K562 (cell line): ENCODE measurements around the gene PDHX. TPM values are rescaled to one million over a fixed set of nuclear protein-coding genes. Genes with fewer than 3 reads are reported as not detected.

Experiments used
- ATAC-seq: fragments of 200-7000 bp; cut with Tn5 transposase; 3 replicates; pipeline ENCODE4 v1.9.1; 2020; ENCODE audit warnings: moderate library complexity
- BruUV-seq: library from RNA; stranded (reverse); fragments of 400-500 nt; replicated peaks from 2 replicates; lab custom pipeline; 2021; lab: Mats Ljungman, UMichigan
- CTCF ChIA-PET: fragments of 300-600 bp; formaldehyde crosslinking; extraction: SDS; loops from one replicate; lab custom pipeline; 2021; ENCODE audit warnings: low intra/inter-chr PET ratio; lab: Yijun Ruan, JAX
- POLR2A ChIA-PET: fragments of 300-600, 350-650 bp; sonication (Branson Sonifier 250); formaldehyde crosslinking; extraction: SDS; loops from one replicate; lab custom pipeline; 2021; ENCODE audit warnings: antibody characterized with exemption, inconsistent platforms; lab: Yijun Ruan, JAX
- DNase-seq, 4 experiments: peaks; one replicate each; pipeline versions ENCODE4 v3.0.0 to v3.0.0-alpha.2; 2011 to 2018; ENCODE audit warnings: low spot score in 3 of 4, mixed read lengths in 3 of 4; ENCODE audit errors: extremely low read depth in 1 of 4
- FAIRE-seq: peaks from 2 replicates; lab custom pipeline; 2011; peaks lifted over from hg19 to GRCh38; lab: Jason Lieb, UNC
- H2AFZ ChIP-seq: 2 replicates; pipeline ENCODE4 v1.6.0; 2011; ENCODE audit warnings: low read depth, low read length, control low read depth, inconsistent platforms
- H3K27ac ChIP-seq: fragments of 200-600 bp; 3 replicates; pipeline ENCODE4 v1.8.0; 2011; ENCODE audit warnings: low read depth, mild to moderate bottlenecking, control low read depth, inconsistent platforms, low read length, moderate library complexity, mixed read lengths; ENCODE audit errors: extremely low read depth
- H3K27me3 ChIP-seq, 2 experiments: fragments of 300-600 bp in 1 of 2; 2 replicates in 1 of 2; 3 replicates in 1 of 2; pipeline versions ENCODE4 v1.6.0 to v1.8.0; 2011; ENCODE audit warnings: inconsistent platforms in 2 of 2, low read length in 2 of 2, mild to moderate bottlenecking in 1 of 2, mixed read lengths in 1 of 2, moderate library complexity in 1 of 2; ENCODE audit not compliant: control insufficient read depth in 2 of 2, insufficient read depth in 2 of 2
- H3K36me3 ChIP-seq: fragments of 300-600 bp; 3 replicates; pipeline ENCODE4 v1.8.0; 2011; ENCODE audit warnings: mild to moderate bottlenecking, low read length, inconsistent platforms; ENCODE audit not compliant: control insufficient read depth, insufficient read depth
- H3K4me1 ChIP-seq, 2 experiments: fragments of 200-600 bp in 1 of 2; replicated peaks in 1 of 2; 2 replicates in 1 of 2; 3 replicates in 1 of 2; pipeline versions ENCODE4 v1.5.1 to v1.8.0; 2011; ENCODE audit warnings: inconsistent platforms in 2 of 2, low read length in 2 of 2, mild to moderate bottlenecking in 1 of 2, mixed read lengths in 1 of 2, moderate library complexity in 1 of 2; ENCODE audit not compliant: control insufficient read depth in 2 of 2, insufficient read depth in 2 of 2
- H3K4me2 ChIP-seq: 2 replicates; pipeline ENCODE4 v1.6.1; 2011; ENCODE audit warnings: low read length, control low read depth, inconsistent platforms, mixed read lengths; ENCODE audit not compliant: insufficient read depth
- H3K4me3 ChIP-seq: fragments of 200-600 bp; sonication (generic), shearing (Covaris generic); 2 replicates; pipeline ENCODE4 v1.5.1; 2016; ENCODE audit warnings: control low read depth, inconsistent platforms
- H3K79me2 ChIP-seq: fragments of 200-600 bp; 3 replicates; pipeline ENCODE4 v1.8.0; 2011; ENCODE audit warnings: low read length, inconsistent platforms; ENCODE audit not compliant: control insufficient read depth, insufficient read depth
- H3K9ac ChIP-seq, 2 experiments: 2 replicates each; pipeline versions ENCODE4 v1.6.0 to v1.6.1; 2011; ENCODE audit warnings: low read depth in 2 of 2, low read length in 2 of 2, control low read depth in 1 of 2, inconsistent platforms in 1 of 2, mild to moderate bottlenecking in 1 of 2, mixed read lengths in 1 of 2; ENCODE audit not compliant: insufficient read depth in 1 of 2
- H3K9me1 ChIP-seq: one replicate; pipeline ENCODE4 v1.6.0; 2011; ENCODE audit warnings: inconsistent platforms, mild to moderate bottlenecking, low read length, moderate library complexity; ENCODE audit not compliant: control insufficient read depth, insufficient read depth
- H3K9me3 ChIP-seq: replicated peaks from 2 replicates; pipeline ENCODE4 v1.5.1; 2011; ENCODE audit warnings: low read depth, low read length, inconsistent platforms; ENCODE audit not compliant: control insufficient read depth, insufficient read depth
- H4K20me1 ChIP-seq: replicated peaks from 2 replicates; pipeline ENCODE4 v1.6.1; 2011; ENCODE audit warnings: low read length, inconsistent platforms, mixed read lengths; ENCODE audit not compliant: control insufficient read depth, insufficient read depth
- CCAR2 ChIP-seq: fragments of 200-400 bp; formaldehyde crosslinking; IDR thresholded peaks from 2 replicates; pipeline ENCODE4 v1.6.1; 2017; ENCODE audit warnings: mild to moderate bottlenecking, low read depth, low read length
- COPS2 ChIP-seq: fragments of 450-650 bp; conservative IDR thresholded peaks from 2 replicates; pipeline ENCODE4 v1.6.1; 2016; ENCODE audit warnings: mild to moderate bottlenecking, moderate library complexity
- HCFC1 ChIP-seq: IDR thresholded peaks from 2 replicates; pipeline ENCODE4 v1.6.1; 2012; ENCODE audit warnings: low read depth, low read length, improper control_type of control experiment
- NONO ChIP-seq, 2 experiments: fragments of 200-400 bp in 1 of 2; fragments of 450-650 bp in 1 of 2; formaldehyde crosslinking in 1 of 2; IDR thresholded peaks; 2 replicates each; pipeline ENCODE4 v1.6.1; 2017; ENCODE audit warnings: low read depth in 2 of 2, mild to moderate bottlenecking in 2 of 2, moderate library complexity in 2 of 2, low read length in 1 of 2
- PPARD ChIP-seq: fragments of 250-450 bp; sonication (Bioruptor Pico); IDR thresholded peaks from 2 replicates; pipeline ENCODE4 v1.8.0; 2022; ENCODE audit warnings: inconsistent platforms, mild to moderate bottlenecking, moderate library complexity
- RB1 ChIP-seq: fragments of 450-650 bp; IDR thresholded peaks from 2 replicates; pipeline ENCODE4 v1.6.1; 2017; ENCODE audit warnings: low read depth, mild to moderate bottlenecking
- RBM15 ChIP-seq: fragments of 200-400 bp; formaldehyde crosslinking; IDR thresholded peaks from 2 replicates; pipeline ENCODE4 v1.6.1; 2018; ENCODE audit warnings: mild to moderate bottlenecking, low read length, moderate library complexity; ENCODE audit not compliant: insufficient read depth
- SMARCA4 ChIP-seq: fragments of 450-650 bp; IDR thresholded peaks from 2 replicates; pipeline ENCODE4 v1.6.1; 2016
- SMARCE1 ChIP-seq: fragments of 450-650 bp; IDR thresholded peaks from 2 replicates; pipeline ENCODE4 v1.7.1; 2016; ENCODE audit warnings: mild to moderate bottlenecking
- SREBF1 ChIP-seq: fragments of 150-350 bp; IDR thresholded peaks from 2 replicates; pipeline ENCODE4 v1.6.1; 2014; ENCODE audit warnings: antibody characterized with exemption, low read depth, low read length, borderline replicate concordance
- TRIM24 ChIP-seq, 2 experiments: fragments of 450-650 bp; IDR thresholded peaks; 2 replicates each; pipeline ENCODE4 v1.6.1; 2016
- XRCC4 ChIP-seq: IDR thresholded peaks from one replicate; pipeline ENCODE4 v1.6.1; 2011; ENCODE audit not compliant: insufficient read depth, insufficient read length; ENCODE audit errors: extremely low read depth
- ZBTB8A ChIP-seq: fragments of 450-650 bp; IDR thresholded peaks from 2 replicates; pipeline ENCODE4 v1.6.1; 2018; ENCODE audit warnings: mild to moderate bottlenecking, moderate library complexity; ENCODE audit not compliant: partially characterized antibody
- ZNF165 ChIP-seq: fragments of 250-450 bp; sonication (Bioruptor Pico); IDR thresholded peaks from 2 replicates; pipeline ENCODE4 v1.4.0; 2020; ENCODE audit warnings: borderline replicate concordance
- ZNF24 ChIP-seq: fragments of 450-650 bp; IDR thresholded peaks from 2 replicates; pipeline ENCODE4 v1.6.1; 2016
- ZNF347 ChIP-seq: fragments of 450-650 bp; formaldehyde crosslinking; IDR thresholded peaks from 2 replicates; pipeline ENCODE4 v1.4.0; 2020; ENCODE audit warnings: low read depth, mild to moderate bottlenecking, moderate library complexity
- WGBS: fragments of 100-300 bp; shearing (Covaris generic); methylation state at CpG from one replicate; pipeline ENCODE4 v1.1.6; 2016; ENCODE audit warnings: low coverage, mixed read lengths; ENCODE audit not compliant: insufficient coverage; ENCODE audit errors: missing lambda C conversion rate; 5-methylcytosine and 5-hydroxymethylcytosine counted together
- in situ Hi-C: fragments of 300-500 bp; cut with MboI; formaldehyde crosslinking; loops from 4 replicates; pipeline ENCODE4 v1.15.0; 2018; ENCODE audit warnings: inconsistent platforms, mixed read lengths
- intact Hi-C: fragments of 100-400 bp; cut with micrococcal nuclease; formaldehyde crosslinking; loops from 2 replicates; pipeline ENCODE4 v1.14.2; 2022
- polyA plus RNA-seq, 8 experiments: library from polyadenylated mRNA; depleted of rRNA in 4 of 8; stranded (reverse) in 5 of 8; unstranded in 3 of 8; fragments of >200 nt; fragmentation: Nextera tagmentation in 2 of 8; fragmentation: Illumina TruSeq in 1 of 8; extraction: Ambion mirVana in 2 of 8; extraction: Trizol in 1 of 8; gene quantifications; 2 replicates each; pipeline versions ENCODE4 v1.2.1 to v1.2.3, GENCODE V29; 2011 to 2014; ENCODE audit warnings: inconsistent platforms in 1 of 8, missing spikeins in 1 of 8
- total RNA-seq, 7 experiments: library from RNA; depleted of rRNA in 6 of 7; stranded (reverse); fragments of >200 nt in 6 of 7; fragmentation: Illumina TruSeq in 2 of 7; extraction: Trizol in 2 of 7; gene quantifications; 2 replicates each; pipeline versions ENCODE4 v1.2.1 to v1.2.3, GENCODE V29; 2011 to 2021; ENCODE audit warnings: low replicate concordance in 1 of 7
- TF ChIP-seq, protein P1 (sequence below): IDR thresholded peaks from 2 replicates; pipeline ENCODE4 v1.6.1; 2011; ENCODE audit warnings: borderline replicate concordance, low read depth, mild to moderate bottlenecking, moderate library complexity, low read length; ENCODE audit not compliant: insufficient read depth, poor library complexity, severe bottlenecking
- TF ChIP-seq, protein P2 (sequence below): fragments of 450-650 bp; IDR thresholded peaks from 2 replicates; pipeline ENCODE4 v1.6.1; 2017; ENCODE audit warnings: mild to moderate bottlenecking, moderate library complexity
- TF ChIP-seq, protein P3 (sequence below), 2 experiments: fragments of 450-650 bp; conservative IDR thresholded peaks; 2 replicates each; pipeline ENCODE4 v1.6.1; 2017; ENCODE audit warnings: mild to moderate bottlenecking in 2 of 2, moderate library complexity in 2 of 2

The PDHX gene
- total and polyA plus RNA-seq, 9 of the 15 experiments (the other 6 are each of a cell fraction or from before 2014, with no cell fraction given), result 20.8 to 43.5 (median 31.2) TPM

DNA sequence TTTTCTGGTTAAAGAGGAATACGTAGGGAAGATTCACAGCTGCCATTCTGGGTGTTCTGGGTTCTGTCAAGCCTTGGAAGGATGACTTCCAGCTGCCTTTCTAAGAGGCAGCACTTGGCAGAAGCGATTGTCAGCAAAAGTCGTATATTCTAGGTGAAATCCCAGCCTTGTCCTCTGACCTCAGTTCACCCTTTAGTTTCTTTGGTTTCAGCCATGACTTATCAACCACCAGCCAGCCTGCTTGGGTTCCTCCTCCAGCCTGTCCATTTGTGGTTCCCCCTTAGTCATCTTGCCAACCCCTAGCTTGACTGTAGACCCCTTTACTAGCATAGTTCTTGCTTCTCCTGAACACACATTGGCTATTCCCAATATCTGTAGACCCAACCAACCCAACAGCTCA lies 120.2 kb downstream of the PDHX start:
- Histone ChIP-seq H3K36me3 (no peaks in the 10 kb centered on the region), H3K9me1 (no peaks in the 10 kb centered on the region), H4K20me1 (no peaks in the 10 kb centered on the region), H3K9ac (no peak overlapping the region), H3K9me3 (no peaks in the 10 kb centered on the region), H3K27ac (no peak overlapping the region; the same call in 2 of the 3 replicates), H3K79me2 (no peaks in the 10 kb centered on the region), H3K4me2 (peak overlapping the region; percentile 35; the same call in 1 of the 2 replicates), H3K27me3 (no peaks in the 10 kb centered on the region; a peak in 1 of 5 replicates), H2AFZ (no peak overlapping the region), H3K4me1 (peaks cover 0 to 78% of the 10 kb centered on the region in 2 experiments; a peak in 3 of 5 replicates), H3K4me3 (no peak overlapping the region)
- 2% methylated on average over 3 of the region's 3 CpGs for WGBS
- CTCF ChIA-PET, result no interaction called here
- intact Hi-C loops, result no loop called here
- in situ Hi-C loops, result no loop called here
- peak; percentile 87 for FAIRE-seq
- no TSS peak for BruUV-seq
- POLR2A ChIA-PET, result interaction anchor here (1.1 kb wide), 1 partner anchor 14 kb away, joined by 3 read pairs; no protein-coding TSS in a partner anchor
- peak; percentile 64; the same call in 2 of the 3 replicates for ATAC-seq
- peak in 2 of 4 experiments; percentile 70 for DNase-seq
- TF ChIP-seq, protein P1, sequence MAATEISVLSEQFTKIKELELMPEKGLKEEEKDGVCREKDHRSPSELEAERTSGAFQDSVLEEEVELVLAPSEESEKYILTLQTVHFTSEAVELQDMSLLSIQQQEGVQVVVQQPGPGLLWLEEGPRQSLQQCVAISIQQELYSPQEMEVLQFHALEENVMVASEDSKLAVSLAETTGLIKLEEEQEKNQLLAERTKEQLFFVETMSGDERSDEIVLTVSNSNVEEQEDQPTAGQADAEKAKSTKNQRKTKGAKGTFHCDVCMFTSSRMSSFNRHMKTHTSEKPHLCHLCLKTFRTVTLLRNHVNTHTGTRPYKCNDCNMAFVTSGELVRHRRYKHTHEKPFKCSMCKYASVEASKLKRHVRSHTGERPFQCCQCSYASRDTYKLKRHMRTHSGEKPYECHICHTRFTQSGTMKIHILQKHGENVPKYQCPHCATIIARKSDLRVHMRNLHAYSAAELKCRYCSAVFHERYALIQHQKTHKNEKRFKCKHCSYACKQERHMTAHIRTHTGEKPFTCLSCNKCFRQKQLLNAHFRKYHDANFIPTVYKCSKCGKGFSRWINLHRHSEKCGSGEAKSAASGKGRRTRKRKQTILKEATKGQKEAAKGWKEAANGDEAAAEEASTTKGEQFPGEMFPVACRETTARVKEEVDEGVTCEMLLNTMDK, result no peak
- peak in 1 of 2 experiments; percentile 17; a peak in 1 of 4 replicates for TF ChIP-seq TRIM24 (IDR thresholded peaks at IDR 0.05)
- no peak for TF ChIP-seq ZNF24
- no peak for TF ChIP-seq RBM15
- TF ChIP-seq PPARD (CRISPR knock-in tag), result no peak
- TF ChIP-seq SMARCA4, result peak; percentile 38; the same call in 1 of the 2 replicates
- no peak for TF ChIP-seq SREBF1
- TF ChIP-seq ZNF165 (CRISPR knock-in tag), result no peak
- no peak for TF ChIP-seq ZNF347
- peak; percentile 32; the same call in 1 of the 2 replicates for TF ChIP-seq SMARCE1
- TF ChIP-seq, protein P2, sequence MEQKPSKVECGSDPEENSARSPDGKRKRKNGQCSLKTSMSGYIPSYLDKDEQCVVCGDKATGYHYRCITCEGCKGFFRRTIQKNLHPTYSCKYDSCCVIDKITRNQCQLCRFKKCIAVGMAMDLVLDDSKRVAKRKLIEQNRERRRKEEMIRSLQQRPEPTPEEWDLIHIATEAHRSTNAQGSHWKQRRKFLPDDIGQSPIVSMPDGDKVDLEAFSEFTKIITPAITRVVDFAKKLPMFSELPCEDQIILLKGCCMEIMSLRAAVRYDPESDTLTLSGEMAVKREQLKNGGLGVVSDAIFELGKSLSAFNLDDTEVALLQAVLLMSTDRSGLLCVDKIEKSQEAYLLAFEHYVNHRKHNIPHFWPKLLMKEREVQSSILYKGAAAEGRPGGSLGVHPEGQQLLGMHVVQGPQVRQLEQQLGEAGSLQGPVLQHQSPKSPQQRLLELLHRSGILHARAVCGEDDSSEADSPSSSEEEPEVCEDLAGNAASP, result no peak
- no peak for TF ChIP-seq RB1
- TF ChIP-seq XRCC4, result no peak
- no peak for TF ChIP-seq HCFC1
- no peak for TF ChIP-seq COPS2
- TF ChIP-seq, protein P3, sequence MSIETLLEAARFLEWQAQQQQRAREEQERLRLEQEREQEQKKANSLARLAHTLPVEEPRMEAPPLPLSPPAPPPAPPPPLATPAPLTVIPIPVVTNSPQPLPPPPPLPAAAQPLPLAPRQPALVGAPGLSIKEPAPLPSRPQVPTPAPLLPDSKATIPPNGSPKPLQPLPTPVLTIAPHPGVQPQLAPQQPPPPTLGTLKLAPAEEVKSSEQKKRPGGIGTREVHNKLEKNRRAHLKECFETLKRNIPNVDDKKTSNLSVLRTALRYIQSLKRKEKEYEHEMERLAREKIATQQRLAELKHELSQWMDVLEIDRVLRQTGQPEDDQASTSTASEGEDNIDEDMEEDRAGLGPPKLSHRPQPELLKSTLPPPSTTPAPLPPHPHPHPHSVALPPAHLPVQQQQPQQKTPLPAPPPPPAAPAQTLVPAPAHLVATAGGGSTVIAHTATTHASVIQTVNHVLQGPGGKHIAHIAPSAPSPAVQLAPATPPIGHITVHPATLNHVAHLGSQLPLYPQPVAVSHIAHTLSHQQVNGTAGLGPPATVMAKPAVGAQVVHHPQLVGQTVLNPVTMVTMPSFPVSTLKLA (conservative IDR thresholded peaks at IDR 0.05), result no peak
- no peak for TF ChIP-seq ZBTB8A
- TF ChIP-seq CCAR2, result no peak
- no peak for TF ChIP-seq NONO (IDR thresholded peaks at IDR 0.05; ENCODE audit: low read depth in 2 of 2, low read length in 1 of 2)
